Neural crest cell (in vitro differentiated cells): ENCODE measurements around the gene SH3TC2. TPM values are rescaled to one million over a fixed set of nuclear protein-coding genes. Genes with fewer than 3 reads are reported as not detected.

Source experiments
- DNase-seq: peaks from one replicate; pipeline ENCODE4 v3.0.0; 2021; ENCODE audit warnings: low read depth, mixed read lengths, low spot score
- H3K27ac Mint-ChIP-seq: one replicate; pipeline ENCODE4 v1.8.0; 2021; ENCODE audit warnings: mild to moderate bottlenecking, mixed read lengths; ENCODE audit not compliant: unreplicated experiment
- H3K27me3 Mint-ChIP-seq: 2 replicates; pipeline ENCODE4 v1.8.0; 2021; ENCODE audit warnings: low read depth, mild to moderate bottlenecking, mixed read lengths
- H3K36me3 Mint-ChIP-seq: 2 replicates; pipeline ENCODE4 v1.8.0; 2021; ENCODE audit warnings: low read depth, mild to moderate bottlenecking, mixed read lengths
- H3K4me1 Mint-ChIP-seq: 2 replicates; pipeline ENCODE4 v1.8.0; 2021; ENCODE audit warnings: mixed read lengths
- H3K4me3 Mint-ChIP-seq: one replicate; pipeline ENCODE4 v1.8.0; 2021; ENCODE audit warnings: mild to moderate bottlenecking, mixed read lengths
- H3K9me3 Mint-ChIP-seq: 2 replicates; pipeline ENCODE4 v1.8.0; 2021; ENCODE audit warnings: mixed read lengths
- total RNA-seq: library from RNA; stranded (reverse); gene quantifications from 2 replicates; pipeline ENCODE4 v1.2.1, GENCODE V29; 2021
- TF ChIP-seq, protein P1 (sequence below): fragments of 200-600 bp; sonication (generic); conservative IDR thresholded peaks from 2 replicates; pipeline ENCODE4 v1.5.0; 2021; ENCODE audit warnings: antibody characterized with exemption, mild to moderate bottlenecking

The SH3TC2 gene
- total RNA-seq, 1 donor from 2014 or later = 9.3 TPM

DNA sequence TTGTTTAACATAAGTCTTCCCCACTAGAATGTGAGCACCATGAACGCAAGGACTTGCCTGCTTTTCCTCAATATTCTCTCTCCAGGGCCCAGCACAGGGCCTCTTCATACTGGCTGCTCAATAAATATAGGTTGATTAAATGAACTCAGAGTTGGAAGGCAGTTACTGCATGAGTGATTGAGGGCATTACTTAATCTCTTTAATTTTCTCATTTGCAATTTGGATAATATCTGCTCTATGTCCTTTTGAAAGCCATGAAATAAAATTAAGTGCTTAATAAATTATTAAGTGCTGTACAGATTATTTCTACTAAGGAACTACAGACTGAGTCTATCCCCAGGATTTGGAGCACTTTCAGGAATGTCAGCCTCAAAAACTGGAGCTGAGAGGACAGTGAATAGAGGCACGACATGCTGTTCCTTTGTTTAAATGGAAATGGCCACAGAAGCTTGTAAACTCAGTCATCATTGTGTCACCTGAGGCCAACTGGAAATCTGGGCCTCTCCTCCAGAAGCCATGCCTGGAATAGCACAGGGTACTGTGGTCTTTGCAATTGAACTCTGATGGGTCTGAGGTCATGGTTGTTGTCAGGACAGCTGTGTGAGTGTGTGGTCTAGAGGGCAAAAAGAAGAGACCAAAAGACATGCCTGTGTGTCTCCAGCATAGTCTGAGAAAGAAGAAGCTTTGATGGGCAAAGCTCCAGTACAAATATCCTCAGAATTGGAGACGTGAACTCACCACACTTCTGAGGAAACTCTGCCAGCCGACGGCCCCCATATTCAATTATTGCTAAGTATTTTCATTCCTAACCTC is 86.1 kb downstream of the SH3TC2 start:
- no peaks in the 10 kb centered on the region for H3K27me3 Mint-ChIP-seq

DNA sequence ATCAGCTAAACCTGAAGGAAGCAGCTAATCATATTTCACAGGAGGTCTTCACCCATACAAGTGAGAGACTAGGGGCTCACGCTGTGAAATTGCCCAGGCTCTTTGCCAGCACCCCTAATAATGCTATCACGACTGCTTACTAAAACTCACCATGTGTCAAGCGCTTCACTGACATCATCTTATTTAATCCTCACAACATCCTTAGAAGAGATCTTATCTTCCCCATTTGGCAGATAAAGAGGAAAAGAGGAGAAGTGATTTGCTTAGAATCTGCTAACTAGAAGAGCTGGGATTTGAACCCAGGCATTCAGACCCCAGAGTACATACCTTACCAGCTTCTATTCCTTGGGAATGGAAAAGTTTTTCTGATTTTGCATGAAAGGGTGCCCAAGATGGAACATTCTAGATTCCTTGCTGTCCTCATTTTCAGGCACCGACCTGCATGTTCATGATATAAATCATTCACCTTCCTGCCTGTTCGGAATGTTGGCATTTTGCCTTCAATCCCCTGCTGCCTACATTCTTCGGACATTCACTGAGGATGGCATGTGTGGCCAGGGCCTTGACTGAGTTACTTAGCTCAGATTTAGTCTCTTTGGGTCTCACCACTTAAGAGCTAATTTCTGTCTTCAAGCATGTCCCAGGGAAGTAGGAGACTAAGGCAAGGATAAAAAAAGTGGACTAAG is 88.1 kb downstream of the SH3TC2 start:
- Mint-ChIP-seq H3K9me3 (no peaks in the 10 kb centered on the region), H3K4me3 (no peak overlapping the region), H3K27me3 (no peaks in the 10 kb centered on the region), H3K36me3 (no peaks in the 10 kb centered on the region), H3K27ac (no peak overlapping the region), H3K4me1 (no peaks in the 10 kb centered on the region)
- TF ChIP-seq, protein P1, sequence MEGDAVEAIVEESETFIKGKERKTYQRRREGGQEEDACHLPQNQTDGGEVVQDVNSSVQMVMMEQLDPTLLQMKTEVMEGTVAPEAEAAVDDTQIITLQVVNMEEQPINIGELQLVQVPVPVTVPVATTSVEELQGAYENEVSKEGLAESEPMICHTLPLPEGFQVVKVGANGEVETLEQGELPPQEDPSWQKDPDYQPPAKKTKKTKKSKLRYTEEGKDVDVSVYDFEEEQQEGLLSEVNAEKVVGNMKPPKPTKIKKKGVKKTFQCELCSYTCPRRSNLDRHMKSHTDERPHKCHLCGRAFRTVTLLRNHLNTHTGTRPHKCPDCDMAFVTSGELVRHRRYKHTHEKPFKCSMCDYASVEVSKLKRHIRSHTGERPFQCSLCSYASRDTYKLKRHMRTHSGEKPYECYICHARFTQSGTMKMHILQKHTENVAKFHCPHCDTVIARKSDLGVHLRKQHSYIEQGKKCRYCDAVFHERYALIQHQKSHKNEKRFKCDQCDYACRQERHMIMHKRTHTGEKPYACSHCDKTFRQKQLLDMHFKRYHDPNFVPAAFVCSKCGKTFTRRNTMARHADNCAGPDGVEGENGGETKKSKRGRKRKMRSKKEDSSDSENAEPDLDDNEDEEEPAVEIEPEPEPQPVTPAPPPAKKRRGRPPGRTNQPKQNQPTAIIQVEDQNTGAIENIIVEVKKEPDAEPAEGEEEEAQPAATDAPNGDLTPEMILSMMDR = no peak
- no peak for DNase-seq

More for the DNA sequence above, 86.1 kb downstream of the SH3TC2 start:
- H3K4me3 Mint-ChIP-seq = no peak overlapping the region
- TF ChIP-seq, protein P1 = no peak
- H3K36me3 Mint-ChIP-seq = no peaks in the 10 kb centered on the region
- H3K9me3 Mint-ChIP-seq = no peaks in the 10 kb centered on the region
- no peaks in the 10 kb centered on the region for H3K4me1 Mint-ChIP-seq
- no peak overlapping the region for H3K27ac Mint-ChIP-seq
- no peak for DNase-seq

DNA sequence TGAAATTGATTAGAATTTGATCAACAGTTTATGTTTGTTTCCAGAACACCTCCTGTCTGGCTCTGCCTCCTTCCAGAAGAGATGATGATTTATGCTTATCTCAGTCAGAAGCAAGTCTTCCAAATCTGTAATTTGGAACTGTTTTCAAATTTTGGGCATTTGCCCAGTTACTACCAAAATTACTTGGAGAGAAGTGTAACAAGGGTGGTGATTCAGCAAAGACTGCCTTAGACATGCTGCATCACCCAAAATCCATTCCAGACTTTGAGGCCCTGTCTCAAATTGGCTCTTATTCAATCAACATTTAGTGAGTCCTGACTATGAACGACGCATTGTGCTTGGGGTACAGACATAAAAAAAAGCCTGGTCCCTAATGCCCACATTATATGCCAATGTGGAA is 89.4 kb downstream of the SH3TC2 start:
- TF ChIP-seq, protein P1 = no peak
- no peaks in the 10 kb centered on the region for H3K9me3 Mint-ChIP-seq
- H3K27me3 Mint-ChIP-seq = no peaks in the 10 kb centered on the region
- no peak overlapping the region for H3K27ac Mint-ChIP-seq
- no peaks in the 10 kb centered on the region for H3K4me1 Mint-ChIP-seq
- DNase-seq = no peak
- H3K4me3 Mint-ChIP-seq = no peak overlapping the region
- H3K36me3 Mint-ChIP-seq = no peaks in the 10 kb centered on the region

DNA sequence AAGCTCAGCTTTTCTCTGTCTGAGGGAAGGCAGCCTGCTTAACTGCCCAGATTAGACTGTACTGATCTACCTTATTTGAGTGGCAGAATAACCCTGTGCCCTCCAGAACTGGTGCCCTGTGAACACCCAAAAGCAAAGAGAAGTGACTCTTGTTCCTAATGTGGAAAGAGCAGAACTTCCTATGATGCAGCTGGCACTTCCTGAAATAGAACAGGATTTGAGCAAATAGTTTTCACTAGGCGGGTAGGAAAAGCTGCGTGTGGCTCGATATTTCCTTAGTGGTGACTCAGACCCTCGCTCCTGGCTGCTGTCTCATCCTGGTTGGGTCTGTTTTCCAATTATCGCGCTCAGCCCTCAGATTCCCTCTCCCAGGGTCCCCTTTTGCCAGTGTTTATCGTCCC is 89.9 kb downstream of the SH3TC2 start:
- DNase-seq = no peak
- TF ChIP-seq, protein P1 = no peak
- no peaks in the 10 kb centered on the region for H3K4me1 Mint-ChIP-seq
- H3K36me3 Mint-ChIP-seq = no peaks in the 10 kb centered on the region
- no peaks in the 10 kb centered on the region for H3K9me3 Mint-ChIP-seq
- no peak overlapping the region for H3K27ac Mint-ChIP-seq
- no peak overlapping the region for H3K4me3 Mint-ChIP-seq
- no peaks in the 10 kb centered on the region for H3K27me3 Mint-ChIP-seq

DNA sequence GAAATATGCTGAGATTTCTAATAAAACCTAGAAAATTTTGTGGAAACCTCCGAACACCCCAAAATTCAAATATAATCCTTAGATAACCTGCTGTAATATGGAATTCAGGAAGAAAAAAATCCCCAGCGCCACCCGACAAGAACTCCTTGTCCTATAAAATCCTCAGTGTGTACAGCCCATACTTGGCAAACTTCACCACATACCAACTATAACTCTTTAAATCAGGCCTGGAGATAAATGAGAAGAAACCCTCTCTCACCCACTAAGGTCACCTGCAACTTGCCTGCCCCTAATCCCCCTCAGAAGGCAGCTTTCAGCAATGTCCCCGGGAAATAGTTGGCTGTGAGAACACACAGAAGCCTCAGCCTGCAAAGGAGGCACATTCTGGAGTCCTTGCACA is 90.5 kb downstream of the SH3TC2 start:
- TF ChIP-seq, protein P1 = no peak
- no peaks in the 10 kb centered on the region for H3K27me3 Mint-ChIP-seq
- no peaks in the 10 kb centered on the region for H3K36me3 Mint-ChIP-seq
- no peak overlapping the region for H3K4me3 Mint-ChIP-seq
- H3K9me3 Mint-ChIP-seq = no peaks in the 10 kb centered on the region
- H3K4me1 Mint-ChIP-seq = no peaks in the 10 kb centered on the region
- H3K27ac Mint-ChIP-seq = no peak overlapping the region
- no peak for DNase-seq
